CD4-positive, CD25-positive, alpha-beta regulatory T cell (primary cell): ENCODE results near the gene TXNRD2. TPM values are rescaled to one million over a fixed set of nuclear protein-coding genes. Genes with fewer than 3 reads are reported as not detected.

Source experiments
- ATAC-seq, 2 donors: fragments of 150-1000 bp; cut with Tn5 transposase; one replicate each; pipeline ENCODE4 v1.10.0; 2021; ENCODE audit warnings: low read depth in 2 of 2, moderate number of reproducible peaks in 2 of 2, moderate library complexity in 1 of 2
- DNase-seq, 3 donors: peaks; one replicate each; pipeline versions ENCODE4 v3.0.0 to v3.0.0-alpha.2; 2012 to 2022; ENCODE audit warnings: mixed read lengths in 1 of 3
- H3K27ac ChIP-seq: one replicate; pipeline ENCODE4 v1.7.0; 2013; ENCODE audit warnings: mild to moderate bottlenecking, low read length; ENCODE audit not compliant: insufficient read depth, poor library complexity, severe bottlenecking
- H3K27me3 ChIP-seq: one replicate; pipeline ENCODE4 v1.7.0; 2013; ENCODE audit warnings: low read length; ENCODE audit not compliant: control insufficient read depth, insufficient read depth
- H3K36me3 ChIP-seq: one replicate; pipeline ENCODE4 v1.7.0; 2013; ENCODE audit warnings: mild to moderate bottlenecking, low read length, moderate library complexity; ENCODE audit not compliant: control insufficient read depth, insufficient read depth
- H3K4me1 ChIP-seq: 2 replicates; pipeline ENCODE4 v1.7.0; 2013; ENCODE audit warnings: mild to moderate bottlenecking, low read length; ENCODE audit not compliant: insufficient read depth, control insufficient read depth, poor library complexity, severe bottlenecking
- H3K4me3 ChIP-seq: one replicate; pipeline ENCODE4 v1.7.0; 2013; ENCODE audit warnings: low read depth, mild to moderate bottlenecking, low read length, moderate library complexity
- H3K9me3 ChIP-seq, 2 experiments: 1 replicate in 1 of 2; 2 replicates in 1 of 2; pipeline ENCODE4 v1.7.0; 2013; ENCODE audit warnings: low read length in 2 of 2, mild to moderate bottlenecking in 1 of 2, moderate library complexity in 1 of 2; ENCODE audit not compliant: control insufficient read depth in 2 of 2
- H3K27ac Mint-ChIP-seq, 3 donors: one replicate each; pipeline ENCODE4 v1.8.0; 2020 to 2022; ENCODE audit warnings: mild to moderate bottlenecking in 3 of 3, mixed read lengths in 3 of 3, moderate library complexity in 2 of 3
- H3K27me3 Mint-ChIP-seq: one replicate; pipeline ENCODE4 v1.8.0; 2022; ENCODE audit warnings: mild to moderate bottlenecking, mixed read lengths
- H3K36me3 Mint-ChIP-seq: one replicate; pipeline ENCODE4 v1.8.0; 2020; ENCODE audit warnings: mixed read lengths
- H3K4me1 Mint-ChIP-seq, 4 donors: one replicate each; pipeline ENCODE4 v1.8.0; 2020 to 2022; ENCODE audit warnings: mixed read lengths in 4 of 4, mild to moderate bottlenecking in 1 of 4
- H3K4me3 Mint-ChIP-seq, 4 donors: one replicate each; pipeline ENCODE4 v1.8.0; 2020 to 2022; ENCODE audit warnings: mild to moderate bottlenecking in 4 of 4, mixed read lengths in 4 of 4, moderate library complexity in 3 of 4
- H3K9me3 Mint-ChIP-seq, 7 donors: one replicate each; pipeline ENCODE4 v1.8.0; 2020 to 2022; ENCODE audit warnings: mixed read lengths in 7 of 7, mild to moderate bottlenecking in 3 of 7, moderate library complexity in 2 of 7
- polyA plus RNA-seq, 4 donors: library from polyadenylated mRNA; unstranded; fragments of 300-500 nt; fragmentation: Illumina TruSeq; gene quantifications; one replicate each; pipeline ENCODE4 v1.2.3, GENCODE V29; 2021
- total RNA-seq: library from RNA; stranded (reverse); gene quantifications from one replicate; pipeline ENCODE4 v1.2.3, GENCODE V29; 2022

Gene TXNRD2
- total and polyA plus RNA-seq, 5 donors from 2014 or later: 11.3 to 25.7 (median 11.9) TPM

GRCh38 chr22:19903031-19903430 lies 38.6 kb downstream of the TXNRD2 start:
- ATAC-seq: no peak

GRCh38 chr22:19902245-19902715 lies 39.3 kb downstream of the TXNRD2 start:
- Mint-ChIP-seq H3K4me3 (no peak overlapping the region), H3K4me1 (peaks cover 0 to 4% (median 3%) of the 10 kb centered on the region in 4 donors), H3K27ac (no peak overlapping the region), H3K36me3 (peaks cover 9% of the 10 kb centered on the region), H3K27me3 (no peaks in the 10 kb centered on the region), H3K9me3 (no peaks in the 10 kb centered on the region)
- no peak overlapping the region for H3K27ac ChIP-seq
- no peaks in the 10 kb centered on the region for H3K27me3 ChIP-seq
- no peak overlapping the region for H3K4me3 ChIP-seq
- peaks cover 2% of the 10 kb centered on the region for H3K36me3 ChIP-seq
- DNase-seq: no peak
- ATAC-seq: no peak
- no peaks in the 10 kb centered on the region for H3K4me1 ChIP-seq
- H3K9me3 ChIP-seq: no peaks in the 10 kb centered on the region

More at GRCh38 chr22:19903031-19903430, 38.6 kb downstream of the TXNRD2 start:
- no peak overlapping the region for H3K27ac Mint-ChIP-seq
- H3K36me3 Mint-ChIP-seq: peaks cover 9% of the 10 kb centered on the region
- peaks cover under 1% of the 10 kb centered on the region for H3K36me3 ChIP-seq
- no peaks in the 10 kb centered on the region for H3K9me3 Mint-ChIP-seq
- no peak overlapping the region for H3K4me3 Mint-ChIP-seq
- H3K27me3 ChIP-seq: no peaks in the 10 kb centered on the region
- H3K4me1 Mint-ChIP-seq: peaks cover 0 to 4% (median under 1%) of the 10 kb centered on the region in 4 donors
- no peaks in the 10 kb centered on the region for H3K4me1 ChIP-seq
- no peak overlapping the region for H3K27ac ChIP-seq
- H3K9me3 ChIP-seq: no peaks in the 10 kb centered on the region
- no peaks in the 10 kb centered on the region for H3K27me3 Mint-ChIP-seq
- DNase-seq: no peak
- H3K4me3 ChIP-seq: no peak overlapping the region

GRCh38 chr22:19901577-19902244 lies 39.9 kb downstream of the TXNRD2 start:
- Histone ChIP-seq H3K27ac (no peak overlapping the region), H3K27me3 (no peaks in the 10 kb centered on the region), H3K4me1 (peaks cover 5% of the 10 kb centered on the region), H3K36me3 (peaks cover 2% of the 10 kb centered on the region), H3K4me3 (no peak overlapping the region), H3K9me3 (no peaks in the 10 kb centered on the region)
- Mint-ChIP-seq H3K27ac (no peak overlapping the region), H3K4me3 (no peak overlapping the region), H3K36me3 (peaks cover 9% of the 10 kb centered on the region), H3K9me3 (no peaks in the 10 kb centered on the region), H3K4me1 (peaks cover 0 to 9% (median 6%) of the 10 kb centered on the region in 4 donors), H3K27me3 (no peaks in the 10 kb centered on the region)
- no peak for ATAC-seq
- DNase-seq: no peak

GRCh38 chr22:19900707-19901436 lies 40.7 kb downstream of the TXNRD2 start:
- Histone ChIP-seq H3K9me3 (no peaks in the 10 kb centered on the region), H3K4me3 (no peak overlapping the region), H3K4me1 (peaks cover 11% of the 10 kb centered on the region), H3K27me3 (no peaks in the 10 kb centered on the region), H3K36me3 (peaks cover 2% of the 10 kb centered on the region), H3K27ac (no peak overlapping the region)
- no peak for ATAC-seq
- Mint-ChIP-seq H3K4me3 (no peak overlapping the region), H3K36me3 (peaks cover 6% of the 10 kb centered on the region), H3K4me1 (peaks cover 0 to 17% (median 11%) of the 10 kb centered on the region in 4 donors), H3K27ac (no peak overlapping the region), H3K27me3 (no peaks in the 10 kb centered on the region), H3K9me3 (no peaks in the 10 kb centered on the region)
- DNase-seq: no peak

- Mint-ChIP-seq H3K36me3 (peaks cover 9% of the 10 kb centered on the region), H3K4me3 (no peak overlapping the region), H3K27me3 (no peaks in the 10 kb centered on the region), H3K27ac (peak overlapping the region in 1 of 3 donors; percentile 54), H3K4me1 (peaks cover 5 to 35% (median 18%) of the 10 kb centered on the region in 4 donors), H3K9me3 (no peaks in the 10 kb centered on the region)
- no peak for ATAC-seq
- DNase-seq: no peak
- Histone ChIP-seq H3K4me3 (no peak overlapping the region), H3K36me3 (peaks cover 2% of the 10 kb centered on the region), H3K4me1 (peaks cover 21% of the 10 kb centered on the region), H3K9me3 (no peaks in the 10 kb centered on the region), H3K27ac (no peak overlapping the region), H3K27me3 (no peaks in the 10 kb centered on the region)
Measured at GRCh38 chr22:19898831-19899567, 42.6 kb downstream of the TXNRD2 start.

- Mint-ChIP-seq H3K4me1 (peaks cover 5 to 43% (median 22%) of the 10 kb centered on the region in 4 donors), H3K27ac (peak overlapping the region in 1 of 3 donors; percentile 26), H3K27me3 (no peaks in the 10 kb centered on the region), H3K9me3 (no peaks in the 10 kb centered on the region), H3K4me3 (no peak overlapping the region), H3K36me3 (peaks cover 14% of the 10 kb centered on the region)
- H3K4me1 ChIP-seq: peaks cover 29% of the 10 kb centered on the region
- H3K27me3 ChIP-seq: no peaks in the 10 kb centered on the region
- no peaks in the 10 kb centered on the region for H3K9me3 ChIP-seq
- no peak overlapping the region for H3K27ac ChIP-seq
- H3K36me3 ChIP-seq: peaks cover 2% of the 10 kb centered on the region
- ATAC-seq: no peak
- no peak for DNase-seq
- no peak overlapping the region for H3K4me3 ChIP-seq
Measured at GRCh38 chr22:19898145-19898544, 43.5 kb downstream of the TXNRD2 start.

- H3K4me1 ChIP-seq: peaks cover 33% of the 10 kb centered on the region
- H3K27me3 Mint-ChIP-seq: no peaks in the 10 kb centered on the region
- H3K27ac Mint-ChIP-seq: peak overlapping the region in 1 of 3 donors; percentile 86
- H3K27me3 ChIP-seq: no peaks in the 10 kb centered on the region
- H3K4me3 Mint-ChIP-seq: no peak overlapping the region
- no peak overlapping the region for H3K27ac ChIP-seq
- DNase-seq: no peak
- peaks cover 2% of the 10 kb centered on the region for H3K36me3 ChIP-seq
- peaks cover 14% of the 10 kb centered on the region for H3K36me3 Mint-ChIP-seq
- peaks cover 5 to 47% (median 26%) of the 10 kb centered on the region in 4 donors for H3K4me1 Mint-ChIP-seq
- no peaks in the 10 kb centered on the region for H3K9me3 Mint-ChIP-seq
- H3K4me3 ChIP-seq: no peak overlapping the region
- no peak for ATAC-seq
- no peaks in the 10 kb centered on the region for H3K9me3 ChIP-seq
Measured at GRCh38 chr22:19897726-19898125, 43.9 kb downstream of the TXNRD2 start.
